Duodenal mucosa (tissue), 2 donors: Measurements from ENCODE around the gene NUDT3.
"Not testable (repeated sequence)": the region's sequence is repeated elsewhere in the genome, so short reads cannot be mapped to it uniquely, and the experiment has no call there.

Experiments
- H3K27ac ChIP-seq: one replicate; pipeline ENCODE4 v1.7.0; 2013; ENCODE audit warnings: low read depth, low read length
- H3K27me3 ChIP-seq, 2 donors: one replicate each; pipeline ENCODE4 v1.7.0; 2013; ENCODE audit warnings: low read length in 2 of 2, control low read depth in 1 of 2; ENCODE audit not compliant: insufficient read depth in 2 of 2, control insufficient read depth in 1 of 2
- H3K36me3 ChIP-seq, 2 donors: one replicate each; pipeline ENCODE4 v1.7.0; 2013; ENCODE audit warnings: low read length in 2 of 2, control low read depth in 1 of 2; ENCODE audit not compliant: insufficient read depth in 2 of 2, control insufficient read depth in 1 of 2
- H3K4me1 ChIP-seq, 2 donors: one replicate each; pipeline ENCODE4 v1.7.0; 2013; ENCODE audit warnings: low read length in 2 of 2, control low read depth in 1 of 2; ENCODE audit not compliant: insufficient read depth in 2 of 2, control insufficient read depth in 1 of 2
- H3K4me3 ChIP-seq, 2 donors: one replicate each; pipeline ENCODE4 v1.7.0; 2013; ENCODE audit warnings: low read length in 2 of 2, low read depth in 1 of 2
- H3K9ac ChIP-seq, 2 donors: one replicate each; pipeline ENCODE4 v1.7.0; 2013; ENCODE audit warnings: low read length in 2 of 2, low read depth in 1 of 2
- H3K9me3 ChIP-seq, 2 donors: one replicate each; pipeline ENCODE4 v1.7.0; 2013; ENCODE audit warnings: low read length in 2 of 2, control low read depth in 1 of 2; ENCODE audit not compliant: control insufficient read depth in 1 of 2

NUDT3 gene

DNA sequence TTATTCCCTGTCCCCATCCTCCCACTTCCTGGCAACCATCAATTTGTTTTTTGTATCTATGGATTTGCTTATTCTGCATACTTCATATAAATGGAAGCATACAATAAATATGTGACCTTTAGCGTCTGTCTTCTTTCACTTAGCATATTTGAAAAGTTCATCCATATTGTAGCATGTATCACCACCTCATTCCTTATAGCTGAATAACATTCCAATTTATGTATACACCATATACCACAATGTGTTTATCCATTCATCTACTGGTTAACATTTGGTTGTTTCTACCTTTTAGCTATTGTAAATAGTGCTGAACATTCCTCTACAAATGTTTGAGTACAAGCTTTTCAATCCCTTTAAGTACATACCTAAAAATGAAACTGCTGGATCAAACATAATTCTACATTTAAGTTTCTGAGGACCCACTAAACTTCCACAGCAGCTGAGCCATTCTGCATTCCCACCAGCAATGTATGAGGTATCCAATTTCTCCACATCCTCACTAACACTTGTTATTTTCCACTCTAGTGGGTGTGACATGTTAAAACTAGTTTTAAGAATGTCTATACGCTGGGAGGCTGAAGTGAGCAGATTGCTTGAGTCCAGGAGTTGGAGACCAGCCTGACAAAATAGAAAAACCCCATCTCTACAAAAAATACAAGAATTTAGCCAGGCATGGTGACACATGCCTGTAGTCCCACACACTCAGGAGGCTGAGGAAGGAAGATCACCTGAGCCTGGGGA is 32.9 kb downstream of the NUDT3 start:
- Histone ChIP-seq H3K27ac (no peak overlapping the region), H3K4me3 (no peak overlapping the region), H3K9me3 (no peaks in the 10 kb centered on the region), H3K4me1 (peaks cover 0 to 4% of the 10 kb centered on the region in 2 donors), H3K27me3 (no peaks in the 10 kb centered on the region), H3K36me3 (no peaks in the 10 kb centered on the region), H3K9ac (no peak overlapping the region)

DNA sequence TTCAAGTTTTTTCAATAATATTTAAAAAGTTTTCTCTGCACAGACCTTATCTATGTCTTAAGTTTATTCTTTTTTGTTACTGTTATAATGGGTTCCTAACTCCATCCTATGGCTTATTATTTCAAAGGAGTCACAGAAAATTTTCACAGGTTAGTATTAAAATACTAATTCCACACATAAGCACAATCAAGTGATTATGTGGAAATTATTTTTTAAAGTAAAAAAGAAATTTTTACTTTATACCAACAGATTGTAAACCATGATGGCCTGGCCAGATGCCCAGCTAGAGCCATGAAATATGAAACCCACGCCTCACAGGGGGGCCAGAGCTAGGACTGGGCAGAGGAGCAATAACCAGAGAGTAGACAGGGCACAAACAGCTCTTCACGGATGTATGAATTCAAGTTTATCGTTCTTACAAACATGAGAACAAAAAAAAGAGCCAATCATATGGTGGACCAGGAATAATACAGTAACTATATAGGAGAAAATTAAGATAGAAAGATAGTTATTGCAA is 34.0 kb downstream of the NUDT3 start:
- H3K27me3 ChIP-seq = no peaks in the 10 kb centered on the region
- H3K36me3 ChIP-seq = no peaks in the 10 kb centered on the region
- no peaks in the 10 kb centered on the region for H3K9me3 ChIP-seq
- H3K4me3 ChIP-seq = no peak overlapping the region
- H3K9ac ChIP-seq = no peak overlapping the region
- H3K27ac ChIP-seq = no peak overlapping the region
- H3K4me1 ChIP-seq = peaks cover 0 to 4% of the 10 kb centered on the region in 2 donors

DNA sequence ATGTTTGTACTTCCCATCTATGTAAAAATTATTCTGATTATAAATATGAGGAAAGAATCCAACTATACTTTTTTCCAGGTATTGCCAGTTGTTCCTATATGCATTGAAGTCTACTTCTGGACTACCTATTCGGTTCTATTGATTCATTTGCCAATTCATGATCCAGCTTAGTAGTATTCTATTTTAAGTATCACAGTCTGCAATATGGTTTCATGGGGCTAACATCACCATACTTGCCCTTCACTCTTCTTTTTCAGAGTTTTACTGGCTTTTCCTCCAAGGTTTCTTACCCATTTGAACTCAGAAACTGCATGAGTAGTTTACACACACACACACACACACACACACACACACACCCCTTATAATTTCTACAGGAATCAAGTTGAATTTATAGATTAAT is 34.5 kb downstream of the NUDT3 start:
- Histone ChIP-seq H3K4me3 (no peak overlapping the region), H3K27me3 (no peaks in the 10 kb centered on the region), H3K36me3 (no peaks in the 10 kb centered on the region), H3K9me3 (no peaks in the 10 kb centered on the region), H3K4me1 (peaks cover 0 to 1% of the 10 kb centered on the region in 2 donors), H3K27ac (no peak overlapping the region), H3K9ac (no peak overlapping the region)

DNA sequence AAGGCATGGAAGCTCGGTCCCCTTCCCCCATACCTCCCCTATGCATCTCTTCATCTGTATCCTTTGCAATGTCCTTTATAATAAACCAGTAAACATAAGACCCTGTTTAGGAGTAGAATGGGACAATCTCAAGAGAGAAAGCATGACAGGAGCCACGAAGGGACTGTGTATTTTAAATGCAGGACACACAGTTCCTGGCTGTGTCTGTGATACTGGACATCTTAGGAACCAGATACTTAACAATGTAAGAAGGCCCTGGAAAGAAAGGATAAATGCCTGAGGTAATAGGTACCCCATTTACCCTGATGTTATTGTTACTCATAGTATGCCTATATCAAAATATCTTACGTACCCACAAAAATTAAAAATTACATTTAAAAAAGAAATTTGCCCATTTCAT is 36.6 kb downstream of the NUDT3 start:
- no peaks in the 10 kb centered on the region for H3K36me3 ChIP-seq
- H3K4me1 ChIP-seq = peaks cover 0 to 6% of the 10 kb centered on the region in 2 donors
- no peak overlapping the region for H3K9ac ChIP-seq
- no peaks in the 10 kb centered on the region for H3K27me3 ChIP-seq
- no peak overlapping the region for H3K4me3 ChIP-seq
- H3K27ac ChIP-seq = no peak overlapping the region
- H3K9me3 ChIP-seq = no peaks in the 10 kb centered on the region

DNA sequence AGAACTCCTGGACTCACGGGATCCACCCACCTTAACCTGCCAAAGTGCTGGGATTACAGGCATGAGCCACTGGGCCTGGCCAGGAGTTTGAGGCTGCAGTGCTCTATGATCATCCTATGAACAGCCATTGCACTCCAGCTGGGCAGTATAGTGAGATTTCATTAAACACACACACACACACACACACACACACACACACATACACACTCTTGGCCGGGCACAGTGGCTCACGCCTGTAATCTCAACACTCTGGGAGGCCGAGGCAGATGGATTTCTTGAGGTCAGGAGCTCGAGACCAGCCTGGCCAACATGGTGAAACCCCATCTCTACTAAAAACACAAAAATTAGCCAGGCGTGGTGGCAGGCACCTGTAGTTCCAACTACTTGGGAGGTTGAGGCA is 38.2 kb downstream of the NUDT3 start:
- H3K9ac ChIP-seq, H3K9me3 ChIP-seq, H3K27me3 ChIP-seq, H3K36me3 ChIP-seq, H3K4me3 ChIP-seq, H3K27ac ChIP-seq: not testable (repeated sequence)
- H3K4me1 ChIP-seq = peaks cover 0 to 13% of the 10 kb centered on the region in 2 donors

DNA sequence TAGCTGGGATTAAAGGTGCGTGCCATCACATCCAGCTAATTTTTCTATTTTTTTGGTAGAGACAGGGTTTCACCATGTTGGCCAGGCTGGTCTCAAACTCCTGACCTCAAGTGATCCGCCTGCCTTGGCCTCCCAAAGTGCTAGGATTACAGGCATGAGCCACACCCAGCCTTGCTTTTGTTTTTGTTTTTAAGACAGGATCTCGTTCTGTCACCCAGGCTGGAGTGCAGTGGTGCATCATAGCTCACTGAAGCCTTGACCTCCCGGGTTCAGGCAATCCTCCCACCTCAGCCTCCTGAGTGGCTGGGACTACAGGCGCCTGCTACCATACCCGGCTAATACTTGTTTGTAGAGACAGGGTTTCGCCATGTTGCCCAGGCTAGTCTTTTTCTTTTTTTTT is 38.9 kb downstream of the NUDT3 start:
- H3K9me3 ChIP-seq, H3K27ac ChIP-seq, H3K9ac ChIP-seq, H3K4me3 ChIP-seq, H3K36me3 ChIP-seq, H3K27me3 ChIP-seq: not testable (repeated sequence)
- H3K4me1 ChIP-seq = peaks cover 0 to 13% of the 10 kb centered on the region in 2 donors

DNA sequence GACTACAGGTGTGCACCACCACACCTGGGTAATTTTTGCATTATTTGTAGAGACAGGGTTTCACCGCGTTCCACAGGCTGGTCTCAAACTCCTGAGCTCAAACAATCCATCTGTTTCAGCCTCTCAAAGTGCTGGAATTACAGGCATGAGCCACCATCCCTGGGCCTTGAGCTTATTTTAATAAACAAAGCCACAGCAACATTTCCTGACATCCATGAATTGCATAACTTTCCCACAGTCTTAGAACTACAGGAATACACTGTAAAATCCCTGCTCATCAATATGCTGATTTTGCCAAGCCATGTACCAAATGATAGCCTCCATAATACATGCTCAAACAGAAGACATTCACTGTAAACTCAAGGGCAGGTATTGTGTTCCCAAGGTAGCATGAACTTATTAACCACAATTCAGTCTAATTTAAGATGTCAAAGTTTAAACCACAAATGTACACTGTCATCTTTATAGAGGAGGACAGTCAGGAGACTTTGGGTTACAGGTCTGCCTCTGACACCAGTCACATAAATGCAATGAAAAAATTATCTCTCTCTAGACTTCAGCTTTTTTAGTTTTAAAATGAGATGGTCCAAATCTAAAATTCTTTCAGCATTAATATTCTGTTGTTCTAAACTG is 40.0 kb downstream of the NUDT3 start:
- no peaks in the 10 kb centered on the region for H3K27me3 ChIP-seq
- H3K4me3 ChIP-seq = no peak overlapping the region
- H3K4me1 ChIP-seq = peaks cover 0 to 13% of the 10 kb centered on the region in 2 donors
- no peaks in the 10 kb centered on the region for H3K9me3 ChIP-seq
- no peaks in the 10 kb centered on the region for H3K36me3 ChIP-seq
- H3K9ac ChIP-seq = no peak overlapping the region
- H3K27ac ChIP-seq = no peak overlapping the region

DNA sequence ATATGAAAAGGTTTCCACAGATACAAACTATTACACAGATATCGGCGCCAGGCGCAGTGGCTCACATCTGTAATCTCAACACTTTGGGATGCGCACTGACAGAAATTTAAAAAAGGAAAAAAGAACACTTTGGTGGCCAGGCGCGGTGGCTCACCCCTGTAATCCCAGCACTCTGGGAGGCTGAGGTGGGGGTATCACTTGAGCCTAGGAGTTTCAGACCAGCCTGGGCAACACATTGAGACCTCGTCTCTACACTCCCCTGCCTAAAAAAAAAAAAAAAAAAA is 41.6 kb downstream of the NUDT3 start:
- Histone ChIP-seq H3K9me3 (no peaks in the 10 kb centered on the region), H3K27ac (no peak overlapping the region), H3K4me3 (no peak overlapping the region), H3K27me3 (no peaks in the 10 kb centered on the region), H3K4me1 (peaks cover 0 to 13% of the 10 kb centered on the region in 2 donors), H3K36me3 (no peaks in the 10 kb centered on the region), H3K9ac (no peak overlapping the region)

DNA sequence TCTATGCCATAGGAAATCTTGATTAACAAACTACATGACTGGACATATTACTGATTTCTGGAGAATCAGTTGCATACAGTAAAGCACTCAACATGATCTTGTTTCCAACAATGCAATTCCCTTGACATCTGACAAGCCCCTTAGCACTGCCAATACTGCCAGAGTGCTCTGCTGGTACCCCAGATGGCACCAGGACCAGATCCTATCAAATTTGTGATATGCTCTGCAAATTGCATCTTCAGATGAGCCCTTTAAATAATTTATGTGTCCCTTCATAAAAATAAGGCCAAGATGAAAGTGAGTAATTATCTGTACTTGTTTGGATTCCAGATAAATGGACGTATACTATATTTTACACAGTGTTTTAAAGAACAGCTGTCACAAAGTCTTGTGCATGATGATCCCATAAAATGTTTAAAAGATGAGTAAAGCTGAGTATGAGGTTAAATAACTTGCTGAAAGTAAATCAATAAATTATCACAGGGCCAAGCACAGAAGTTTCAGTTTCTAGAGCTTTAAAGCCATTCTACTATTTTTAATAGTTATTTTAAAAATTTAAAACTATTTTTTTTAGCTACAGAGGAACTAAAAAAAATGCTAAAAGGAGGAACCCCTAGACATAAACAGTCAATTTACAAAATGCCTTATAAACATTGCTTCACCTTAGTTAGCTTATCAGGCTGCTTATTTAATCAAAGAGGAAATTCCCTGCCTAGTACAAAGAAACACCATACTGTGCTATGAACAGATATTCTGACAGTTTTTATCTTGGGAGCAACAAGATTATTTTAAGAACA is 42.1 kb downstream of the NUDT3 start:
- Histone ChIP-seq H3K27me3 (no peaks in the 10 kb centered on the region), H3K36me3 (no peaks in the 10 kb centered on the region), H3K9ac (no peak overlapping the region), H3K4me1 (peaks cover 0 to 13% of the 10 kb centered on the region in 2 donors), H3K9me3 (no peaks in the 10 kb centered on the region), H3K4me3 (no peak overlapping the region), H3K27ac (no peak overlapping the region)

DNA sequence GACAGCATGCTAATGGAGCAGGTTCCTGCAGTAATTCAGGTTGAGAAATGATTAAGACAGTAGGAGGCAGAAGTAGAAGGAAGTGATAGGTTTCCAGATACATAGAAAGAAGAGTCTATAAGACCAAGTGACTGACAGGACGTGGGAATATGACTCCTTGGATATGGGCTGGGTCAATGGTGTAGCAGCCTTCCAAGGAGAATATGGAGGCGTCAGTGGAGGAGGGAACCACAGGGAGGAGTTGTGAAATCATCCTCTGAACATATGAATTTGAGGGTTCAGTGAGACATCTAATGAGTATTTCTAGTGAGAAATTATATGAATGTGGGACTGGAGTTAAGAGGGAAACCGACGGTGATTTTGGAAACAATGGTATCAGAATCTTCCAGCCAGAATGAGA is 43.3 kb downstream of the NUDT3 start:
- Histone ChIP-seq H3K36me3 (no peaks in the 10 kb centered on the region), H3K27ac (no peak overlapping the region), H3K27me3 (no peaks in the 10 kb centered on the region), H3K4me3 (no peak overlapping the region), H3K9ac (no peak overlapping the region), H3K4me1 (peaks cover 0 to 13% of the 10 kb centered on the region in 2 donors), H3K9me3 (no peaks in the 10 kb centered on the region)
